ENCODE data around the gene SSRP1. TPM values are rescaled to one million over a fixed set of nuclear protein-coding genes. Genes with fewer than 3 reads are reported as not detected.

The SSRP1 gene
- total and polyA plus RNA-seq, 2 of the 13 experiments (the other 11 are each of a cell fraction or from before 2014, with no cell fraction given): 93.6 to 129 TPM

- TF ChIP-seq, protein P1, sequence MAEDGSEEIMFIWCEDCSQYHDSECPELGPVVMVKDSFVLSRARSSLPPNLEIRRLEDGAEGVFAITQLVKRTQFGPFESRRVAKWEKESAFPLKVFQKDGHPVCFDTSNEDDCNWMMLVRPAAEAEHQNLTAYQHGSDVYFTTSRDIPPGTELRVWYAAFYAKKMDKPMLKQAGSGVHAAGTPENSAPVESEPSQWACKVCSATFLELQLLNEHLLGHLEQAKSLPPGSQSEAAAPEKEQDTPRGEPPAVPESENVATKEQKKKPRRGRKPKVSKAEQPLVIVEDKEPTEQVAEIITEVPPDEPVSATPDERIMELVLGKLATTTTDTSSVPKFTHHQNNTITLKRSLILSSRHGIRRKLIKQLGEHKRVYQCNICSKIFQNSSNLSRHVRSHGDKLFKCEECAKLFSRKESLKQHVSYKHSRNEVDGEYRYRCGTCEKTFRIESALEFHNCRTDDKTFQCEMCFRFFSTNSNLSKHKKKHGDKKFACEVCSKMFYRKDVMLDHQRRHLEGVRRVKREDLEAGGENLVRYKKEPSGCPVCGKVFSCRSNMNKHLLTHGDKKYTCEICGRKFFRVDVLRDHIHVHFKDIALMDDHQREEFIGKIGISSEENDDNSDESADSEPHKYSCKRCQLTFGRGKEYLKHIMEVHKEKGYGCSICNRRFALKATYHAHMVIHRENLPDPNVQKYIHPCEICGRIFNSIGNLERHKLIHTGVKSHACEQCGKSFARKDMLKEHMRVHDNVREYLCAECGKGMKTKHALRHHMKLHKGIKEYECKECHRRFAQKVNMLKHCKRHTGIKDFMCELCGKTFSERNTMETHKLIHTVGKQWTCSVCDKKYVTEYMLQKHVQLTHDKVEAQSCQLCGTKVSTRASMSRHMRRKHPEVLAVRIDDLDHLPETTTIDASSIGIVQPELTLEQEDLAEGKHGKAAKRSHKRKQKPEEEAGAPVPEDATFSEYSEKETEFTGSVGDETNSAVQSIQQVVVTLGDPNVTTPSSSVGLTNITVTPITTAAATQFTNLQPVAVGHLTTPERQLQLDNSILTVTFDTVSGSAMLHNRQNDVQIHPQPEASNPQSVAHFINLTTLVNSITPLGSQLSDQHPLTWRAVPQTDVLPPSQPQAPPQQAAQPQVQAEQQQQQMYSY (CRISPR knock-in tag; IDR thresholded peaks at IDR 0.05): no peak
- TF ChIP-seq LRRFIP1 (CRISPR knock-in tag; conservative IDR thresholded peaks at IDR 0.05) (no peak), ZNF75D (CRISPR knock-in tag; IDR thresholded peaks at IDR 0.05; ENCODE audit: borderline replicate concordance) (no peak), SRSF4 (IDR thresholded peaks at IDR 0.05; ENCODE audit: low read depth, low read length, poor library complexity, severe bottlenecking) (no peak), RELA (CRISPR knock-in tag; IDR thresholded peaks at IDR 0.05) (no peak), ARHGAP35 (CRISPR knock-in tag; IDR thresholded peaks at IDR 0.05; ENCODE audit: borderline replicate concordance) (no peak), BCLAF1 (IDR thresholded peaks at IDR 0.05) (no peak), ZNF10 (CRISPR knock-in tag; IDR thresholded peaks at IDR 0.05; ENCODE audit: borderline replicate concordance, low read depth) (no peak), TBX2 (CRISPR knock-in tag; IDR thresholded peaks at IDR 0.05; ENCODE audit: borderline replicate concordance) (no peak), PAX8 (CRISPR knock-in tag; IDR thresholded peaks at IDR 0.05; ENCODE audit: borderline replicate concordance) (no peak), ZFY (CRISPR knock-in tag; IDR thresholded peaks at IDR 0.05) (peak; percentile 70), ZNF577 (CRISPR knock-in tag; IDR thresholded peaks at IDR 0.05; ENCODE audit: borderline replicate concordance, low read depth) (no peak), ISL2 (CRISPR knock-in tag; IDR thresholded peaks at IDR 0.05) (0 out of 2 replicates have a peak, but pooled peaks have one; percentile 23), ZSCAN12 (CRISPR knock-in tag; IDR thresholded peaks at IDR 0.05) (no peak), MAFK (conservative IDR thresholded peaks at IDR 0.05 in 1 of 2, IDR thresholded peaks at IDR 0.05 in 1 of 2; ENCODE audit: low read length in 2 of 2) (no peak), IRF2 (CRISPR knock-in tag; IDR thresholded peaks at IDR 0.05) (peak; percentile 71; the same call in 1 of the 2 replicates), KDM6A (CRISPR knock-in tag; IDR thresholded peaks at IDR 0.05; ENCODE audit: low read depth) (no peak)
- TF ChIP-seq, protein P2, sequence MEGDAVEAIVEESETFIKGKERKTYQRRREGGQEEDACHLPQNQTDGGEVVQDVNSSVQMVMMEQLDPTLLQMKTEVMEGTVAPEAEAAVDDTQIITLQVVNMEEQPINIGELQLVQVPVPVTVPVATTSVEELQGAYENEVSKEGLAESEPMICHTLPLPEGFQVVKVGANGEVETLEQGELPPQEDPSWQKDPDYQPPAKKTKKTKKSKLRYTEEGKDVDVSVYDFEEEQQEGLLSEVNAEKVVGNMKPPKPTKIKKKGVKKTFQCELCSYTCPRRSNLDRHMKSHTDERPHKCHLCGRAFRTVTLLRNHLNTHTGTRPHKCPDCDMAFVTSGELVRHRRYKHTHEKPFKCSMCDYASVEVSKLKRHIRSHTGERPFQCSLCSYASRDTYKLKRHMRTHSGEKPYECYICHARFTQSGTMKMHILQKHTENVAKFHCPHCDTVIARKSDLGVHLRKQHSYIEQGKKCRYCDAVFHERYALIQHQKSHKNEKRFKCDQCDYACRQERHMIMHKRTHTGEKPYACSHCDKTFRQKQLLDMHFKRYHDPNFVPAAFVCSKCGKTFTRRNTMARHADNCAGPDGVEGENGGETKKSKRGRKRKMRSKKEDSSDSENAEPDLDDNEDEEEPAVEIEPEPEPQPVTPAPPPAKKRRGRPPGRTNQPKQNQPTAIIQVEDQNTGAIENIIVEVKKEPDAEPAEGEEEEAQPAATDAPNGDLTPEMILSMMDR (CRISPR knock-in tag; IDR thresholded peaks at IDR 0.05): peak; percentile 69
Measured at GRCh38 chr11:57335343-57336110, at the start of gene SSRP1 (continued).

Measured in HepG2 (cell line).